Fibroblast of lung (primary cell): Measurements from ENCODE around the gene KIF26B.

Experiments
- CTCF ChIP-seq, 2 donors: IDR thresholded peaks in 1 of 2; conservative IDR thresholded peaks in 1 of 2; 1 replicate in 1 of 2; 2 replicates in 1 of 2; pipeline ENCODE4 v1.5.1; 2011 to 2012; ENCODE audit warnings: low read length in 2 of 2, control low read depth in 1 of 2, inconsistent platforms in 1 of 2, low read depth in 1 of 2, mild to moderate bottlenecking in 1 of 2
- EZH2 ChIP-seq: IDR thresholded peaks from 2 replicates; pipeline ENCODE4 v1.5.1; 2012; ENCODE audit warnings: low read length, control low read depth, mild to moderate bottlenecking; ENCODE audit errors: missing control alignments

DNA sequence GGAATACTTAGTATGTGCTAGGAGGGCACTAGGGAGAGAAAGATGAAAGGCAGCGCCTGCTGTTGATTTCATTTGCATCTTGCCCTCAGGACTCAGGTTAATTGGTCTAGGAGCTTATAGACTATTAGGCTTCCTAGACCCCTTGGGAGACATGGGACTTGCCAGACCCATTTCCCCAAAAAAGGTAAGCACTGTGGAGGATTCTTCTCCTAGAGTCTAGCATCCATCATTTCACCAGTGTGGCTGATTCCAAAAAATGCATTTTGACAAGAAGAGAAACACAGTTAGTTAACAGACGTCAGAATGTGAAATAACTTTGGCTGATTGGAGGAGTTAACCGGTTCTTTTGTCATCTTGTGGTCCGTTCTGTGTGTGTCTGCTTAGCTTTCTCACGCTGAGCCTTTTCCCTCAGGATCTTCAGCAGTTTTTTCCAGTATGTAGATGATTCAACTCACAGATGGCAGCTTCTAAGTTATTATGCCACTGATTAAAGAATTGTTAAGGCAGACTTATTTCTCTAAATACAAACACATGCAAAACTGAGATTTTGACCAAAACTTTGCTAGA is 108.8 kb downstream of the KIF26B start:
- TF ChIP-seq CTCF (conservative IDR thresholded peaks at IDR 0.05 in 1 of 2, IDR thresholded peaks at IDR 0.05 in 1 of 2; ENCODE audit: low read depth in 1 of 2, low read length in 2 of 2): no peak
- TF ChIP-seq EZH2: no peak
